ENCODE results near the gene FAM193A.
"Not testable (repeated sequence)": the region's sequence is repeated elsewhere in the genome, so short reads cannot be mapped to it uniquely, and the experiment has no call there.

FAM193A gene

GRCh38 chr4:2606960-2607506 lies 70.6 kb downstream of the FAM193A start:
- no peak overlapping the region for H3K4me3 ChIP-seq (replicated peaks; ENCODE audit: low read depth, low read length)
- DNase-seq (ENCODE audit: low read depth), result no peak
- TF ChIP-seq, protein P1, sequence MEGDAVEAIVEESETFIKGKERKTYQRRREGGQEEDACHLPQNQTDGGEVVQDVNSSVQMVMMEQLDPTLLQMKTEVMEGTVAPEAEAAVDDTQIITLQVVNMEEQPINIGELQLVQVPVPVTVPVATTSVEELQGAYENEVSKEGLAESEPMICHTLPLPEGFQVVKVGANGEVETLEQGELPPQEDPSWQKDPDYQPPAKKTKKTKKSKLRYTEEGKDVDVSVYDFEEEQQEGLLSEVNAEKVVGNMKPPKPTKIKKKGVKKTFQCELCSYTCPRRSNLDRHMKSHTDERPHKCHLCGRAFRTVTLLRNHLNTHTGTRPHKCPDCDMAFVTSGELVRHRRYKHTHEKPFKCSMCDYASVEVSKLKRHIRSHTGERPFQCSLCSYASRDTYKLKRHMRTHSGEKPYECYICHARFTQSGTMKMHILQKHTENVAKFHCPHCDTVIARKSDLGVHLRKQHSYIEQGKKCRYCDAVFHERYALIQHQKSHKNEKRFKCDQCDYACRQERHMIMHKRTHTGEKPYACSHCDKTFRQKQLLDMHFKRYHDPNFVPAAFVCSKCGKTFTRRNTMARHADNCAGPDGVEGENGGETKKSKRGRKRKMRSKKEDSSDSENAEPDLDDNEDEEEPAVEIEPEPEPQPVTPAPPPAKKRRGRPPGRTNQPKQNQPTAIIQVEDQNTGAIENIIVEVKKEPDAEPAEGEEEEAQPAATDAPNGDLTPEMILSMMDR (IDR thresholded peaks at IDR 0.05; ENCODE audit: low read length, missing control alignments), result no peak

- DNase-seq (ENCODE audit: low read depth), result no peak
- TF ChIP-seq, protein P1 (IDR thresholded peaks at IDR 0.05; ENCODE audit: low read length, missing control alignments), result no peak
- no peak overlapping the region for H3K4me3 ChIP-seq (replicated peaks; ENCODE audit: low read depth, low read length)
These were observed 71.4 kb downstream of the FAM193A start for GRCh38 chr4:2607822-2608221.

GRCh38 chr4:2608291-2608690 lies 71.8 kb downstream of the FAM193A start:
- no peak overlapping the region for H3K4me3 ChIP-seq (replicated peaks; ENCODE audit: low read depth, low read length)
- DNase-seq (ENCODE audit: low read depth), result no peak
- TF ChIP-seq, protein P1 (IDR thresholded peaks at IDR 0.05; ENCODE audit: low read length, missing control alignments), result no peak

DNA sequence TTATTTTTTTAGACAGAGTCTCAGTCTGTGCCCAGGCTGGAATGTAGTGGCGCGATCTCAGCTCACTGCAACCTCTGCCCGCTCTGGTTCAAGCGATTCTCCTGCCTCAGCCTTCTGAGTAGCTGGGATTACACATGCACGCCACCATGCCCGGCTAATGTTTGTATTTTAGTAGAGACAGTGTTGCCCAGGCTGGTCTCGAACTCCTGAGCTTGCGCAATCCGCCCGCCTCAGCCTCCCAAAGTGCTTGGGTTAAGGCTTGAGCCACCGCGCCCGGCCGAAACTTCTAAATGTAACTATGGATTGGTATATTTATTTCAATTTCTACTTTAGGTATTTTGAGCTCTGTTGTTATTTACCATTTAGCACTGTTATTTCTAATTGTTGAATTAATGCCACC lies 79.4 kb downstream of the FAM193A start:
- TF ChIP-seq, protein P1 (IDR thresholded peaks at IDR 0.05; ENCODE audit: low read length, missing control alignments), result no peak
- DNase-seq (ENCODE audit: low read depth), result no peak
- H3K4me3 ChIP-seq (replicated peaks; ENCODE audit: low read depth, low read length), result no peak overlapping the region

- H3K4me3 ChIP-seq (replicated peaks; ENCODE audit: low read depth, low read length), result no peak overlapping the region
- TF ChIP-seq, protein P1 (IDR thresholded peaks at IDR 0.05; ENCODE audit: low read length, missing control alignments), result no peak
- no peak for DNase-seq (ENCODE audit: low read depth)
These were observed 81.5 kb downstream of the FAM193A start for GRCh38 chr4:2617955-2618354.

DNA sequence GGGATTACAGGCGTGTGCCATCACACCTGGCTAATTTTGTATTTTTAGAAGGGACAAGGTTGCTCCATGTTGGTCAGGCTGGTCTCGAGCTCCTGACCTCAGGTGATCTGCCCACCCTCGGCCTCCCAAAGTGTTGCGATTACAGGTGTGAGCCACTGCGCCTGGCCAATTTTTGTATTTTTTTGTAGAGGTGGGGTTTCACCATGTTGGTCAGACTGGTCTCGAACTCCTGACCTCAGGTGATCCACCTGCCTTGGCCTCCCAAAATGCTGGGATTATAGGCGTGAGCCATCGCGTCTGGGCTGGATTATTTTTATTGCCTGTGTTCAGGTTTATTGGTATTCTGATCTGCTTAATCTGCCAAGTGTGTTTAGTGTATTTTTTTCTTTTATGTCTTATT lies 82.3 kb downstream of the FAM193A start:
- H3K4me3 ChIP-seq (replicated peaks; ENCODE audit: low read depth, low read length); DNase-seq (ENCODE audit: low read depth): not testable (repeated sequence)

- H3K4me3 ChIP-seq (replicated peaks; ENCODE audit: low read depth, low read length), result no peak overlapping the region
- DNase-seq (ENCODE audit: low read depth), result no peak
- TF ChIP-seq, protein P1 (IDR thresholded peaks at IDR 0.05; ENCODE audit: low read length, missing control alignments), result no peak
These were observed 83.0 kb downstream of the FAM193A start for GRCh38 chr4:2619459-2619858.
